ENCODE measurements around the gene WDR45. TPM values are rescaled to one million over a fixed set of nuclear protein-coding genes. Genes with fewer than 3 reads are reported as not detected.

The WDR45 gene
- total and polyA plus RNA-seq, 2 donors = 36.3 to 77.5 TPM

Small RNAs within 50 kb of the gene (small RNA-seq; reads per million reads assigned to genes)
- not detected for gene RNU4-52P

Other genes starting within 250 kb of the WDR45 start
- 1.1 TPM for gene PCSK1N, start 244.3 kb downstream of the WDR45 start, total RNA-seq
- gene PCSK1N, start 244.3 kb downstream of the WDR45 start, polyA plus RNA-seq = 6.9 TPM
- 15.0 TPM for gene TIMM17B, start 182.1 kb downstream of the WDR45 start, total RNA-seq
- 54.4 TPM for gene TIMM17B, start 182.1 kb downstream of the WDR45 start, polyA plus RNA-seq
- 13.9 TPM for gene PQBP1, start 182.0 kb downstream of the WDR45 start, total RNA-seq
- 102 TPM for gene PQBP1, start 182.0 kb downstream of the WDR45 start, polyA plus RNA-seq
- gene SLC35A2, start 168.2 kb downstream of the WDR45 start, total RNA-seq = 10.5 TPM
- 18.9 TPM for gene SLC35A2, start 168.2 kb downstream of the WDR45 start, polyA plus RNA-seq
- gene PIM2, start 160.9 kb downstream of the WDR45 start, total RNA-seq = 4.0 TPM
- 8.4 TPM for gene PIM2, start 160.9 kb downstream of the WDR45 start, polyA plus RNA-seq
- gene OTUD5, start 122.3 kb downstream of the WDR45 start, total RNA-seq = 21.3 TPM
- 48.9 TPM for gene OTUD5, start 122.3 kb downstream of the WDR45 start, polyA plus RNA-seq
- 2.4 TPM for gene KCND1, start 108.0 kb downstream of the WDR45 start, total RNA-seq
- 3.3 TPM for gene KCND1, start 108.0 kb downstream of the WDR45 start, polyA plus RNA-seq
- 16.1 TPM for gene GRIPAP1, start 77.6 kb downstream of the WDR45 start, total RNA-seq
- gene GRIPAP1, start 77.6 kb downstream of the WDR45 start, polyA plus RNA-seq = 27.9 TPM
- gene TFE3, start 36.5 kb downstream of the WDR45 start, total RNA-seq = 11.7 TPM
- 63.5 TPM for gene TFE3, start 36.5 kb downstream of the WDR45 start, polyA plus RNA-seq
- 2.7 TPM for gene CCDC120, start 20.9 kb downstream of the WDR45 start, total RNA-seq
- 4.5 TPM for gene CCDC120, start 20.9 kb downstream of the WDR45 start, polyA plus RNA-seq
- 4.3 TPM for gene PRAF2, start 5.9 kb downstream of the WDR45 start, total RNA-seq
- gene PRAF2, start 5.9 kb downstream of the WDR45 start, polyA plus RNA-seq = 44.0 TPM
- gene GPKOW, start 43.8 kb upstream of the WDR45 start, total RNA-seq = 15.1 TPM
- 27.2 TPM for gene GPKOW, start 43.8 kb upstream of the WDR45 start, polyA plus RNA-seq
- gene MAGIX, start 82.9 kb upstream of the WDR45 start, total RNA-seq = 1.9 TPM
- gene MAGIX, start 82.9 kb upstream of the WDR45 start, polyA plus RNA-seq = 4.0 TPM
- 18.2 TPM for gene PLP2, start 92.0 kb upstream of the WDR45 start, total RNA-seq
- 299 TPM for gene PLP2, start 92.0 kb upstream of the WDR45 start, polyA plus RNA-seq
- 4.7 TPM for gene PRICKLE3, start 106.5 kb upstream of the WDR45 start, total RNA-seq
- 15.2 TPM for gene PRICKLE3, start 106.5 kb upstream of the WDR45 start, polyA plus RNA-seq
- gene SYP, start 120.3 kb upstream of the WDR45 start, total RNA-seq = 4.7 TPM
- 8.3 TPM for gene SYP, start 120.3 kb upstream of the WDR45 start, polyA plus RNA-seq
- gene CACNA1F, start 153.5 kb upstream of the WDR45 start, total RNA-seq = 0.05 TPM
- gene CACNA1F, start 153.5 kb upstream of the WDR45 start, polyA plus RNA-seq = 0.10 TPM
- 6.6 TPM for gene CCDC22, start 155.6 kb upstream of the WDR45 start, total RNA-seq
- 18.0 TPM for gene CCDC22, start 155.6 kb upstream of the WDR45 start, polyA plus RNA-seq
- gene FOXP3, start 184.8 kb upstream of the WDR45 start, total RNA-seq = not detected
- 0.20 TPM for gene FOXP3, start 184.8 kb upstream of the WDR45 start, polyA plus RNA-seq
- 4.8 TPM for gene PPP1R3F, start 189.9 kb upstream of the WDR45 start, total RNA-seq
- 9.8 TPM for gene PPP1R3F, start 189.9 kb upstream of the WDR45 start, polyA plus RNA-seq
- gene GAGE10, start 223.8 kb upstream of the WDR45 start, total RNA-seq = not detected
- not detected for gene GAGE10, start 223.8 kb upstream of the WDR45 start, polyA plus RNA-seq
- not detected for gene GAGE12J, start 242.2 kb upstream of the WDR45 start, total RNA-seq
- not detected for gene GAGE12J, start 242.2 kb upstream of the WDR45 start, polyA plus RNA-seq